H1 (cell line): Measurements from ENCODE around the gene SBSN. TPM values are rescaled to one million over a fixed set of nuclear protein-coding genes. Genes with fewer than 3 reads are reported as not detected.

ENCODE experiments used
- CHD2 ChIP-seq: IDR thresholded peaks from 2 replicates; pipeline ENCODE4 v1.6.1; 2012; ENCODE audit warnings: low read length, improper control_type of control experiment
- EZH2 ChIP-seq: fragments of 200-600 bp; sonication (generic); IDR thresholded peaks from 2 replicates; pipeline ENCODE4 v1.7.1; 2012; ENCODE audit warnings: low read depth, mild to moderate bottlenecking, moderate library complexity, low read length, inconsistent platforms; ENCODE audit not compliant: severe bottlenecking
- SAP30 ChIP-seq: fragments of 300-600 bp; sonication (generic); IDR thresholded peaks from 2 replicates; pipeline ENCODE4 v1.7.1; 2012; ENCODE audit warnings: low read length, moderate library complexity, mild to moderate bottlenecking, inconsistent platforms; ENCODE audit not compliant: insufficient read depth, insufficient replicate concordance
- SIN3A ChIP-seq, 2 experiments: IDR thresholded peaks in 1 of 2; conservative IDR thresholded peaks in 1 of 2; 2 replicates each; pipeline ENCODE4 v1.6.1; 2011 to 2012; ENCODE audit warnings: low read length in 2 of 2, improper control_type of control experiment in 1 of 2, low read depth in 1 of 2, mild to moderate bottlenecking in 1 of 2
- SP2 ChIP-seq: IDR thresholded peaks from 2 replicates; pipeline ENCODE4 v1.6.1; 2012; ENCODE audit warnings: mild to moderate bottlenecking, low read length, inconsistent platforms
- SP4 ChIP-seq: IDR thresholded peaks from 2 replicates; pipeline ENCODE4 v1.6.1; 2012; ENCODE audit warnings: low read length, inconsistent platforms
- SRF ChIP-seq: IDR thresholded peaks from 2 replicates; pipeline ENCODE4 v1.6.1; 2011; ENCODE audit warnings: mild to moderate bottlenecking, low read depth, low read length, moderate library complexity
- polyA plus RNA-seq, 7 experiments: library from polyadenylated mRNA; depleted of rRNA in 3 of 7; stranded (reverse) in 5 of 7; unstranded in 2 of 7; fragments of >200 nt in 5 of 7; fragments of 200-250 nt in 2 of 7; gene quantifications; 1 replicate in 5 of 7; 2 replicates in 1 of 7; 4 replicates in 1 of 7; pipeline versions ENCODE4 v1.2.1 to v1.2.3, GENCODE V29; 2011 to 2013; ENCODE audit warnings: missing spikeins in 2 of 7, mixed read lengths in 2 of 7
- total RNA-seq: library from RNA; stranded (reverse); fragmentation: NEBNext Ultra II Directional; extraction: Animal tissue kit (Norgen Biotek cat#: 25700); gene quantifications from 2 replicates; pipeline ENCODE4 v1.2.1, GENCODE V29; 2021
- TF ChIP-seq, protein P1 (sequence below): IDR thresholded peaks from 2 replicates; pipeline ENCODE4 v1.6.1; 2012; ENCODE audit warnings: inconsistent platforms
- TF ChIP-seq, protein P2 (sequence below): IDR thresholded peaks from 2 replicates; pipeline ENCODE4 v1.6.1; 2011; ENCODE audit warnings: low read length, improper control_type of control experiment

Gene SBSN
- total and polyA plus RNA-seq, 2 of the 8 experiments (the other 6 are each of a cell fraction or from before 2014, with no cell fraction given): not detected

DNA sequence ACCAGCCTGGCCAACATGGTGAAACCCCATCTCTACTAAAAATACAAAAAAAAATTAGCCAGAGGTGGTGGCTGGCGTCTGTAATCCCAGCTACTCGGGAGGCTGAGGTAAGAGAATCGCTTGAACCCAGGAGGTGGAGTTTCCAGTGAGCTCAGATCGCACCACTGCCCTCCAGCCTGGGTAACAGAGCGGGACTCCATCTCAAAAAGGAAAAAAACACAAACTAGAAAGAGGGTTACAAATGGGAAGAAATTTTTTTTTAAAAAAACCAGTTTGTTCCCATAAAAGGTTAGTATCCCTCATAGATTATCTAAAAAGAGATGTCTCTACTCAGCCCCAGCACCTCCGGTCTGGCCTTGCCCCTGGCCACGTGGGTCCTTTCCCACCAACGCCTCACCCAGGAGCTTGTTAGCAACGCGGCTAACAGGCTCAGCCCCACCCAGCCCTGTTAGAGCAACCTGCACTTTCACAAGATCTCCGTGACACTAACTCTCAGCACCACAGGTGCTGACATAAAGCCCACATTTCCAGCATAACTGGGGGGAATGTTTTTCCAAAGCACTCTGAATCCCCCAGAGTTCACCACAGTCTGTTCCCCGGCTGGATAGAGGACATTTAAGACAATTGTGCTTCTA lies 19.0 kb downstream of the SBSN start (continued):
- TF ChIP-seq SP4 (0 out of 2 replicates have a peak, but pooled peaks have one; percentile 0), EZH2 (no peak), SAP30 (peak; percentile 72), SP2 (no peak), SIN3A (conservative IDR thresholded peaks at IDR 0.05 in 1 of 2, IDR thresholded peaks at IDR 0.05 in 1 of 2; ENCODE audit: low read depth in 1 of 2, low read length in 2 of 2) (no peak), SRF (no peak), CHD2 (no peak)
- TF ChIP-seq, protein P1, sequence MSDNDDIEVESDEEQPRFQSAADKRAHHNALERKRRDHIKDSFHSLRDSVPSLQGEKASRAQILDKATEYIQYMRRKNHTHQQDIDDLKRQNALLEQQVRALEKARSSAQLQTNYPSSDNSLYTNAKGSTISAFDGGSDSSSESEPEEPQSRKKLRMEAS: peak; percentile 94
- TF ChIP-seq, protein P2, sequence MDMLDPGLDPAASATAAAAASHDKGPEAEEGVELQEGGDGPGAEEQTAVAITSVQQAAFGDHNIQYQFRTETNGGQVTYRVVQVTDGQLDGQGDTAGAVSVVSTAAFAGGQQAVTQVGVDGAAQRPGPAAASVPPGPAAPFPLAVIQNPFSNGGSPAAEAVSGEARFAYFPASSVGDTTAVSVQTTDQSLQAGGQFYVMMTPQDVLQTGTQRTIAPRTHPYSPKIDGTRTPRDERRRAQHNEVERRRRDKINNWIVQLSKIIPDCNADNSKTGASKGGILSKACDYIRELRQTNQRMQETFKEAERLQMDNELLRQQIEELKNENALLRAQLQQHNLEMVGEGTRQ: peak; percentile 56
